Glutamatergic neuron (in vitro differentiated cells): ENCODE results near the gene CFAP299. TPM values are rescaled to one million over a fixed set of nuclear protein-coding genes. Genes with fewer than 3 reads are reported as not detected.

ENCODE experiments used
- DNase-seq: peaks from one replicate; pipeline ENCODE4 v3.0.0; 2022
- H3K27ac Mint-ChIP-seq: one replicate; pipeline ENCODE4 v1.8.0; 2020; ENCODE audit warnings: mild to moderate bottlenecking, mixed read lengths, inconsistent platforms; ENCODE audit not compliant: unreplicated experiment
- H3K27me3 Mint-ChIP-seq: one replicate; pipeline ENCODE4 v1.8.0; 2020; ENCODE audit warnings: mild to moderate bottlenecking, moderate library complexity, mixed read lengths, inconsistent platforms; ENCODE audit not compliant: unreplicated experiment
- H3K36me3 Mint-ChIP-seq: one replicate; pipeline ENCODE4 v1.8.0; 2020; ENCODE audit warnings: mild to moderate bottlenecking, mixed read lengths, inconsistent platforms; ENCODE audit not compliant: unreplicated experiment
- H3K4me1 Mint-ChIP-seq: one replicate; pipeline ENCODE4 v1.8.0; 2020; ENCODE audit warnings: mild to moderate bottlenecking, low read depth, mixed read lengths, inconsistent platforms; ENCODE audit not compliant: unreplicated experiment
- H3K4me3 Mint-ChIP-seq: one replicate; pipeline ENCODE4 v1.8.0; 2020; ENCODE audit warnings: mild to moderate bottlenecking, mixed read lengths, inconsistent platforms; ENCODE audit not compliant: unreplicated experiment
- H3K9me3 Mint-ChIP-seq: one replicate; pipeline ENCODE4 v1.8.0; 2020; ENCODE audit warnings: mild to moderate bottlenecking, moderate library complexity, mixed read lengths, inconsistent platforms; ENCODE audit not compliant: unreplicated experiment
- total RNA-seq: library from RNA; stranded (reverse); fragmentation: NEBNext Ultra II Directional; extraction: Animal tissue kit (Norgen Biotek cat#: 25700); gene quantifications from one replicate; pipeline ENCODE4 v1.2.1, GENCODE V29; 2021; ENCODE audit not compliant: unreplicated experiment
- TF ChIP-seq, protein P1 (sequence below): fragments of 200-600 bp; sonication (generic); IDR thresholded peaks from one replicate; pipeline ENCODE4 v1.5.0; 2021; ENCODE audit not compliant: partially characterized antibody, unreplicated experiment

CFAP299 gene
- total RNA-seq, 1 donor from 2014 or later: not detected

DNA sequence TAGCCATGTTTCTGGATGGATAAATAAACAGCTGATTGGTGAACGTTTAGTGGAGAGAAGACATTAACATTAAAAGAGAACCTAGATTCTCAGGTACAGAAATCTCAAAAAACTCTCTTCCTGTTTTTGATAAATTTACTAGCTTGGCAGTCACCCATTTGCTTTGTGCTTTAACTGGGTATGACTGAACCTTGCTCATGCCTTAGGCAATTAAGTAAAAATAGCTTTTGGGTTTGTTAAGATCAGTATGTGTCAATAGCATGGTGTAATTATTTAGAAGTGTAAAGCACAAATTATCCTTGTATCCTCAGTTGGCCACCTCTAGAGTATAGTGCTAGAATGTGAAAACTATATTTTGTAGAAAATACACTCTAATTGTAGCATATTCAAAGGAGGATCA is 200.0 kb downstream of the CFAP299 start:
- H3K36me3 Mint-ChIP-seq: no peaks in the 10 kb centered on the region
- H3K4me1 Mint-ChIP-seq: no peaks in the 10 kb centered on the region
- H3K9me3 Mint-ChIP-seq: no peaks in the 10 kb centered on the region
- no peaks in the 10 kb centered on the region for H3K27me3 Mint-ChIP-seq
- TF ChIP-seq, protein P1, sequence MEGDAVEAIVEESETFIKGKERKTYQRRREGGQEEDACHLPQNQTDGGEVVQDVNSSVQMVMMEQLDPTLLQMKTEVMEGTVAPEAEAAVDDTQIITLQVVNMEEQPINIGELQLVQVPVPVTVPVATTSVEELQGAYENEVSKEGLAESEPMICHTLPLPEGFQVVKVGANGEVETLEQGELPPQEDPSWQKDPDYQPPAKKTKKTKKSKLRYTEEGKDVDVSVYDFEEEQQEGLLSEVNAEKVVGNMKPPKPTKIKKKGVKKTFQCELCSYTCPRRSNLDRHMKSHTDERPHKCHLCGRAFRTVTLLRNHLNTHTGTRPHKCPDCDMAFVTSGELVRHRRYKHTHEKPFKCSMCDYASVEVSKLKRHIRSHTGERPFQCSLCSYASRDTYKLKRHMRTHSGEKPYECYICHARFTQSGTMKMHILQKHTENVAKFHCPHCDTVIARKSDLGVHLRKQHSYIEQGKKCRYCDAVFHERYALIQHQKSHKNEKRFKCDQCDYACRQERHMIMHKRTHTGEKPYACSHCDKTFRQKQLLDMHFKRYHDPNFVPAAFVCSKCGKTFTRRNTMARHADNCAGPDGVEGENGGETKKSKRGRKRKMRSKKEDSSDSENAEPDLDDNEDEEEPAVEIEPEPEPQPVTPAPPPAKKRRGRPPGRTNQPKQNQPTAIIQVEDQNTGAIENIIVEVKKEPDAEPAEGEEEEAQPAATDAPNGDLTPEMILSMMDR: no peak
- no peak for DNase-seq
- H3K27ac Mint-ChIP-seq: no peak overlapping the region
- no peak overlapping the region for H3K4me3 Mint-ChIP-seq

DNA sequence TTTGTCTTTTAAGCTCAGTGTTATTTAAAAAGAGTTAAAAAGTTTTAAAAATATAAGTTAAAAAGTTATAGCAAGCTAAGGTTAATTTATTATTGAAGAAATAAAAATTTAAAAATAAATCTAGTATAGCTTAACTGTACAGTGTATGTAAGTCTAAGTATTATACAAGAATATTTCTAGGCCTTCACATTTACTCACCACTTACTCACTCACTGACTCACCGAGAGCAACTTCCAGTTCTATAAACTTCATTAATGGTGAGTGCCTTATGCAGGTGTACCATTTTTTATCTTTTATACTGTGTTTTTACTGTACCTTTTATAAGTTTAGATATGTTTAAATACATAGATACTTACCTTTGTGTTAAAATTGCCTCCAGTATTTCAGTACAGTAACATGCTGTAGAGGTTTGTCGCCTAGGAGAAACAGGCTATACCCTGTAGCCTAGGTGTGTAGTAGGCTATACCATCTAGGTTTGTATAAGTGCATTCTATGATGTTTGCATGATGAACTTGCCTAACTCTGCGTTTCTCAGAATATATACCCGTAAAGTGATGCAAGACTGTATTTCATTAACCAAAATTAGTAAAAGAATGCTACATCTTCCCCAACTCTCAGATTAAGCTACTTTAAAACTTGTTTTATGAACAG is 202.9 kb downstream of the CFAP299 start:
- Mint-ChIP-seq H3K27ac (no peak overlapping the region), H3K9me3 (no peaks in the 10 kb centered on the region), H3K27me3 (no peaks in the 10 kb centered on the region), H3K36me3 (no peaks in the 10 kb centered on the region), H3K4me1 (no peaks in the 10 kb centered on the region), H3K4me3 (no peak overlapping the region)
- TF ChIP-seq, protein P1: no peak
- no peak for DNase-seq

DNA sequence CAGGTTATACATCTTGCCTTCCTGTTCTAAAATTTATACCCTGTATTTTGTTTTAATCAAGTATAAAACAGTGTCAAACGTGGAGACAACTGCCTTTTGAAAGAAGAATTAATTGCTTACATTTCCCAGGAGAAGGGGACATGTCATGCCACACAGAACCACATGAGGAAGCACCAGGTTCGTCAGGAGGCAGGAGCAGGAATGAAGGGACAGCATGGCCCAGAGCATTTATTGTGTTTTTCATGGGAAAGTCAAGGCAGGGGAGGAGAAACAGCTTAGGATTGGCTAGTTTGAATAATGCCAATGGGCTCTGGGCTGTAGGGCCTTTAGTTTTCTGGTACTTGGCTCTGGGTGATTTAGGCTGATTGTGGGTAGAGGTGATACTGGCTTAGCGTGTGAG is 203.7 kb downstream of the CFAP299 start:
- H3K4me1 Mint-ChIP-seq: no peaks in the 10 kb centered on the region
- H3K36me3 Mint-ChIP-seq: no peaks in the 10 kb centered on the region
- TF ChIP-seq, protein P1: no peak
- DNase-seq: no peak
- no peak overlapping the region for H3K4me3 Mint-ChIP-seq
- H3K9me3 Mint-ChIP-seq: no peaks in the 10 kb centered on the region
- H3K27me3 Mint-ChIP-seq: no peaks in the 10 kb centered on the region
- no peak overlapping the region for H3K27ac Mint-ChIP-seq

DNA sequence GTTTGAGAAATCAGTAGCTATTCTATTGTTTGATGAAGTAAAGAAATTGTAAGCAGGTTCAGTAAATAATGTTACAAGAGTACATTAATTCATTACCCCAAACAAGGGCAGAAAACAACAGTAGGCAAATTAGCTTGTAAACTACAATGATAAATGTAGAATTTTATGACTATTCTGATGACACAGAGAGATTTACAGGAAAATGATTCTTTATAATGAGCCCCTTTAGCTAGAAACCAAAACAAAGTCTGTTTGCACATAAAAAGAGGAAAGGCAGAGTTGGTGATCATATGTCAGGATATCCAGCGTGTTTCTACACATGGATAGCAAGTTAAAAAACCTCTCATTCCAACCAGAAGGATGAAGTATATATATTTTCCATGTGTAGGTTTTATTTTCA is 204.8 kb downstream of the CFAP299 start:
- Mint-ChIP-seq H3K27ac (no peak overlapping the region), H3K9me3 (no peaks in the 10 kb centered on the region)
- DNase-seq: no peak

More for the DNA sequence above, 204.8 kb downstream of the CFAP299 start:
- Mint-ChIP-seq H3K36me3 (no peaks in the 10 kb centered on the region), H3K4me1 (no peaks in the 10 kb centered on the region), H3K27me3 (no peaks in the 10 kb centered on the region), H3K4me3 (no peak overlapping the region)
- TF ChIP-seq, protein P1: no peak
